T-helper 2 cell (primary cell): ENCODE results near the gene WBP1L.
A peak's percentile ranks its signal among the peaks of the same experiment; 100 is the strongest.
"Not testable (repeated sequence)": the region's sequence is repeated elsewhere in the genome, so short reads cannot be mapped to it uniquely, and the experiment has no call there.

Source experiments
- DNase-seq, 5 experiments: peaks; one replicate each; pipeline versions ENCODE4 v3.0.0 to v3.0.0-alpha.2; 2012 to 2022
- total RNA-seq, 2 donors: gene quantifications; one replicate each; lab custom pipeline; 2026; lab: John Stamatoyannopoulos, UW

WBP1L gene
- total RNA-seq: 13.1 to 37.0 reads per million in 2 donors

GRCh38 chr10:102743588-102744373, at the start of gene WBP1L:
Gene WBP1L, plus strand, starts transcription at chr10:102743948. Its CDS starts 106 bp downstream, at chr10:102744054.
- DNase-seq: peak; percentile 76 to 99 (median 92)

GRCh38 chr10:102695401-102695800, 48.3 kb upstream of the WBP1L start:
- not testable (repeated sequence) for DNase-seq

- DNase-seq: no peak
Measured at GRCh38 chr10:102696736-102697135, 47.0 kb upstream of the WBP1L start.

- no peak for DNase-seq
Measured at GRCh38 chr10:102698894-102699293, 44.9 kb upstream of the WBP1L start.

- DNase-seq: no peak
Measured at GRCh38 chr10:102701272-102701671, 42.5 kb upstream of the WBP1L start.

GRCh38 chr10:102701796-102702195, 42.0 kb upstream of the WBP1L start:
- DNase-seq: no peak

GRCh38 chr10:102702742-102703141, 41.0 kb upstream of the WBP1L start:
- DNase-seq: no peak

GRCh38 chr10:102704915-102705314, 38.8 kb upstream of the WBP1L start:
- DNase-seq: no peak

GRCh38 chr10:102705531-102705930, 38.2 kb upstream of the WBP1L start:
- DNase-seq: no peak

- DNase-seq: peak in 2 of 5 experiments; percentile 19 to 88
Measured at GRCh38 chr10:102710609-102711008, 33.1 kb upstream of the WBP1L start.

- DNase-seq: peak in 1 of 5 experiments; percentile 25
Measured at GRCh38 chr10:102712089-102712488, 31.7 kb upstream of the WBP1L start.

GRCh38 chr10:102712843-102713538, 30.8 kb upstream of the WBP1L start:
- DNase-seq: no peak

GRCh38 chr10:102713539-102713813, 30.3 kb upstream of the WBP1L start:
- DNase-seq: no peak

- peak; percentile 82 to 99 (median 91) for DNase-seq
Measured at GRCh38 chr10:102713814-102714620, 29.7 kb upstream of the WBP1L start, which contains the start of gene ARL3. Gene ARL3, minus strand, starts transcription at chr10:102714397. Its CDS starts 122 bp downstream, at chr10:102714275.

GRCh38 chr10:102714621-102715455, 28.9 kb upstream of the WBP1L start, which contains the start of gene SFXN2:
Gene SFXN2, plus strand, starts transcription at chr10:102714636. Its CDS starts 12,001 bp downstream, at chr10:102726637.
- peak in 4 of 5 experiments; percentile 16 to 70 (median 32) for DNase-seq

GRCh38 chr10:102715880-102716279, 27.9 kb upstream of the WBP1L start:
- peak in 1 of 5 experiments; percentile 28 for DNase-seq

- not testable (repeated sequence) for DNase-seq
Measured at GRCh38 chr10:102716900-102717565, 26.7 kb upstream of the WBP1L start.

- no peak for DNase-seq
Measured at GRCh38 chr10:102718220-102718619, 25.5 kb upstream of the WBP1L start.

- DNase-seq: no peak
Measured at GRCh38 chr10:102720337-102720736, 23.4 kb upstream of the WBP1L start.

- no peak for DNase-seq
Measured at GRCh38 chr10:102720775-102721301, 22.9 kb upstream of the WBP1L start.

- peak in 1 of 5 experiments; percentile 63 for DNase-seq
Measured at GRCh38 chr10:102721954-102722353, 21.8 kb upstream of the WBP1L start.
